HUES64 (cell line): Measurements from ENCODE around the gene MRPL53.
"Not testable (repeated sequence)": the region's sequence is repeated elsewhere in the genome, so short reads cannot be mapped to it uniquely, and the experiment has no call there.

Experiments
- H3K27ac ChIP-seq: 2 replicates; pipeline ENCODE4 v1.7.0; 2013; ENCODE audit warnings: low read depth, low read length, inconsistent platforms
- H3K27me3 ChIP-seq: 2 replicates; pipeline ENCODE4 v1.6.1; 2013; ENCODE audit warnings: mild to moderate bottlenecking, low read length; ENCODE audit not compliant: insufficient read depth
- H3K36me3 ChIP-seq: 2 replicates; pipeline ENCODE4 v1.6.1; 2013; ENCODE audit warnings: mild to moderate bottlenecking, low read length; ENCODE audit not compliant: insufficient read depth
- H3K4me1 ChIP-seq: 2 replicates; pipeline ENCODE4 v1.6.1; 2013; ENCODE audit warnings: mild to moderate bottlenecking, low read length, moderate library complexity; ENCODE audit not compliant: insufficient read depth
- H3K4me3 ChIP-seq: 2 replicates; pipeline ENCODE4 v1.5.1; 2013; ENCODE audit warnings: mild to moderate bottlenecking, low read length, moderate library complexity
- H3K9ac ChIP-seq: 2 replicates; pipeline ENCODE4 v1.6.1; 2013; ENCODE audit warnings: mild to moderate bottlenecking, low read depth, low read length
- H3K9me3 ChIP-seq: 2 replicates; pipeline ENCODE4 v1.6.1; 2013; ENCODE audit warnings: low read depth, low read length; ENCODE audit not compliant: insufficient read depth
- WGBS: fragments of 150-250, 120-280 bp; methylation state at CpG from one replicate; pipeline ENCODE4 v1.1.7; 2013; ENCODE audit warnings: missing lambda C conversion rate; 5-methylcytosine and 5-hydroxymethylcytosine counted together

The MRPL53 gene

DNA sequence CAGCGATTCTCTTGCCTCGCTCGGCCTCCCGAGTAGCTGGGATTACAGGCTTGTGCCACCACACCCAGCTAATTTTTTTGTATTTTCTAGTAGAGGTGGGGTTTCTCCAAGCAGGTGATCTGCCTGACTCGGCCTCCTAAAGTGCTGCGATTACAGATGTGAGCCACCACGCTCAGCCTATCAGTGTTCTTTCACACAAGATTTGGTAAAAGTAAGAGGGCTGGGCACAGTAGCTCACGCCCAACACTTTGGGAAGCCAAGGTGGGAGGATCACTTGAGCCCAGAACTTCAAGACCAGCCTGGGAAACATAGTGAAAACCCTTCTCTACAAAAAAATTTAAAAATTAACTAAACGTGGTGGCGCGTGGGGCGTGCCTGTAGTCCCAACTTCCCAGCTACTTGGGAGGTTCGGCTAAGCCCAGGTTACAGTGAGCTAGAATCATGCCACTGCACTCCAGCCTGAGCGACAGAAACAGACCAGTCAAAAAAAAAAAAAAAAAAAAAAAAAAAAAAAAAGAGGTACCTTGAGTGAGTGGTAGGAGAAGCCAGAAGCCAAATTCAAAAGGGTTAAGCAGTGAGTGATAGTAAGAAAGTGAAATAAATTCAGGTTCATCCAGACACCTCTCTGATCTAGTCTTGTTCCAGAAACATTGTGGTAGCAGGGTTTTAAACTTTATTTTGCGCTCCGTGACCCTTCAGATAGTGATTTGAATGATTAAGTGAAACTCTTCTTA, 981 bp downstream of the MRPL53 start:
- Histone ChIP-seq H3K9me3 (no peaks in the 10 kb centered on the region), H3K4me1 (peaks cover 5% of the 10 kb centered on the region; the same call in 1 of the 2 replicates), H3K27ac (peak overlapping the region; percentile 91), H3K4me3 (peak overlapping the region; percentile 80), H3K36me3 (peaks cover 17% of the 10 kb centered on the region), H3K27me3 (no peaks in the 10 kb centered on the region), H3K9ac (peak overlapping the region; percentile 79)
- 74% methylated on average over 15 of the region's 16 CpGs for WGBS

DNA sequence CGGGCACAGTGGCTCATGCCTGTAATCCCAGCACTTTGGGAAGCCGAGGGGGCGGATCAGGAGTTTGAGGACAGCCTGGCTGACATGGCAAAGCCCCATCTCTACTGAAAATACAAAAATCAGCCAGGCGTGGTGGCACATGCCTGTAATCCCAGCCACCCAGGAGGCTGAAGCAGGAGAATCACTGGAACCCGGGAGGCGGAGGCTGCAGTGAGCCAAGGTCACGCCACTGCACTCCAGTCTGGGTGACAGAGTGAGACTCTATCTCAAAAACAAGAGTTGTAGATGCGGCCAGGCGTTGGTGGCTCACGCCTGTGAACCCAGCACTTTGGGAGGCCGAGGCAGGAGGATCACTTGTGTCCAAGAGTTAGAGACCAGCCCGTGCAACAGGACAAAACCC, 1.7 kb downstream of the MRPL53 start:
- H3K36me3 ChIP-seq = peaks cover 15% of the 10 kb centered on the region

GRCh38 chr2:74464406-74464805, 8.1 kb downstream of the MRPL53 start:
- no peaks in the 10 kb centered on the region; the same call in 1 of the 2 replicates for H3K4me1 ChIP-seq
- no peaks in the 10 kb centered on the region for H3K27me3 ChIP-seq
- WGBS = 11% methylated on average over 13 of the region's 13 CpGs
- H3K9ac ChIP-seq = peak overlapping the region; percentile 83
- peaks cover 24% of the 10 kb centered on the region for H3K36me3 ChIP-seq
- no peak overlapping the region for H3K27ac ChIP-seq
- H3K9me3 ChIP-seq = no peaks in the 10 kb centered on the region
- peak overlapping the region; percentile 98 for H3K4me3 ChIP-seq

More for the DNA sequence above, 1.7 kb downstream of the MRPL53 start:
- not testable (repeated sequence) for H3K9me3 ChIP-seq, H3K27ac ChIP-seq, H3K27me3 ChIP-seq, H3K4me1 ChIP-seq, H3K9ac ChIP-seq, H3K4me3 ChIP-seq
- 94% methylated on average over 11 of the region's 12 CpGs for WGBS

DNA sequence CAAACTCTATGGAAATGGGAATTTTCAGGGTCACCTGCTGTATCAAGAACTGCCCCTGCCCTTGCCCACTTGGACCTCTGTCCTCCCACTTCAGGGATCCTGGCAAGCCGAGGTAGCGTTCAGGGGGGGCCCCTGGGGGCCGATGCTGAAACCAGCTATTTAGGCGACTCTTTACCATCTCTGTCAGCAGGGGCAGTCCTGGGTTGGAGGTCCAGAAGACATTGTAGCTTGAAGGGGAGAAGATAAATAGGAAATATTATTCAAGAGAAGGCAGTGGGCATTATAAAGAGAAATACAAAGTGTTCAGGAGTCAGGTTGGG, 9.7 kb downstream of the MRPL53 start:
- H3K9me3 ChIP-seq = no peaks in the 10 kb centered on the region
- H3K27ac ChIP-seq = no peak overlapping the region
- H3K9ac ChIP-seq = no peak overlapping the region
- H3K4me3 ChIP-seq = no peak overlapping the region
- WGBS = 97% methylated on average over 4 of the region's 4 CpGs
- no peaks in the 10 kb centered on the region; the same call in 1 of the 2 replicates for H3K4me1 ChIP-seq
- peaks cover 24% of the 10 kb centered on the region for H3K36me3 ChIP-seq
- H3K27me3 ChIP-seq = no peaks in the 10 kb centered on the region

GRCh38 chr2:74462054-74462785, 10.3 kb downstream of the MRPL53 start:
- Histone ChIP-seq H3K9ac (no peak overlapping the region), H3K36me3 (peaks cover 24% of the 10 kb centered on the region), H3K4me1 (no peaks in the 10 kb centered on the region; the same call in 1 of the 2 replicates), H3K27ac (peak overlapping the region; percentile 41; the same call in 1 of the 2 replicates), H3K4me3 (no peak overlapping the region), H3K27me3 (no peaks in the 10 kb centered on the region), H3K9me3 (no peaks in the 10 kb centered on the region)
- 95% methylated on average over 20 of the region's 20 CpGs for WGBS

GRCh38 chr2:74461187-74462053, 11.1 kb downstream of the MRPL53 start:
- Histone ChIP-seq H3K4me1 (peaks cover 6% of the 10 kb centered on the region), H3K27me3 (no peaks in the 10 kb centered on the region), H3K27ac (peak overlapping the region; percentile 41; the same call in 1 of the 2 replicates), H3K36me3 (peaks cover 24% of the 10 kb centered on the region), H3K9me3 (no peaks in the 10 kb centered on the region), H3K4me3 (no peak overlapping the region), H3K9ac (no peak overlapping the region)
- 93% methylated on average over 27 of the region's 27 CpGs for WGBS

GRCh38 chr2:74460187-74460586, 12.3 kb downstream of the MRPL53 start:
- not testable (repeated sequence) for H3K27me3 ChIP-seq, H3K4me3 ChIP-seq, H3K4me1 ChIP-seq, H3K9me3 ChIP-seq, H3K27ac ChIP-seq, H3K9ac ChIP-seq
- 95% methylated on average over 10 of the region's 10 CpGs for whole genome bisulfite sequencing
- H3K36me3 ChIP-seq = peaks cover 24% of the 10 kb centered on the region

DNA sequence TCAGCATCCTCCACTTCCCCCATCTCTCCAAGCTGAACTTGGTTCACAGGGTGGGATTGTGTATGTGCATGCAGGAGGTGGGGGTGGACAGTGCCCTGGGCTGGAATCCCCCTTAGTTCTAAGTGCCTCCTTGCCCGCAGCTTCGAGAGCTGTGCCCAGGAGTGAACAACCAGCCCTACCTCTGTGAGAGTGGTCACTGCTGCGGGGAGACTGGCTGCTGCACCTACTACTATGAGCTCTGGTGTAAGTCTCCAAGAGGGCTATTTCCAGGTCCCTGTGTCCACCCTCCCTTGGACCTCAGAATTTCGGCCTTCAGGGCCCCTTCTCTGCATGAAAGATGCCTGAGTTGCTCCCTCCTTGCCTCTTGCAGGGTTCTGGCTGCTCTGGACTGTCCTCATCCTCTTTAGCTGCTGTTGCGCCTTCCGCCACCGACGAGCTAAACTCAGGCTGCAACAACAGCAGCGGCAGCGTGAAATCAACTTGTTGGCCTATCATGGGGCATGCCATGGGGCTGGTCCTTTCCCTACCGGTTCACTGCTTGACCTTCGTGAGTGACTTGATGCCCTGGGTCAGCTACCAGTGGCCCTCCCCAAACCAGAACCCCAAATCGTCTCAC, 12.9 kb downstream of the MRPL53 start:
- H3K9me3 ChIP-seq, H3K27me3 ChIP-seq, H3K9ac ChIP-seq, H3K4me1 ChIP-seq, H3K27ac ChIP-seq: not testable (repeated sequence)
- WGBS = 87% methylated on average over 13 of the region's 13 CpGs
- Histone ChIP-seq H3K36me3 (peaks cover 24% of the 10 kb centered on the region), H3K4me3 (peak overlapping the region; percentile 95)

DNA sequence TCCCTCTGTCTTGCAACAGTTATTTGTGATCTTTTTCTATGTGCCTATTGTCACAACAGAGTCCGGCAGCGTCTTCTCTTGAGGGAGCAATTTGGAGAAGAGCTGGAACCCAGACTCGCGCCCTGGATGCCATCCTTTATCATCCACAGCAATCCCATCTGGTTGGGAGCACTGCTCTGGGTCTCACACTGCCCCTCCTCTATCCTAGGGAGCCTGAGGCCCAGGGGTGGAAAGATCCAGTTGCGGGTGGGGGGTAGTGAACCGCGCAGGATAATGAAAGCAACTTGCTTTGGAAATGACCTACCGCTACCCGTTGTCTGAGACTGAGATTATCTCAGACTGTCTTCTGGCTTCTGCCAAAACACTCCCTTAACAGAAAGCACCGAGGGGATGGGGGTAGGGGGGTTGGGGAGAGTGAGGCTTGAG, 13.5 kb downstream of the MRPL53 start:
- Histone ChIP-seq H3K9ac (peak overlapping the region; percentile 89), H3K4me3 (peak overlapping the region; percentile 95), H3K27ac (peak overlapping the region; percentile 60; the same call in 1 of the 2 replicates), H3K36me3 (peaks cover 24% of the 10 kb centered on the region), H3K27me3 (no peaks in the 10 kb centered on the region), H3K4me1 (peaks cover 8% of the 10 kb centered on the region), H3K9me3 (no peaks in the 10 kb centered on the region)
- WGBS = 12% methylated on average over 9 of the region's 10 CpGs

- Histone ChIP-seq H3K36me3 (peaks cover 23% of the 10 kb centered on the region), H3K4me1 (peaks cover 8% of the 10 kb centered on the region), H3K9ac (peak within 1 kb of the TSS; percentile 89), H3K27me3 (no peaks in the 10 kb centered on the region), H3K27ac (peak within 1 kb of the TSS; percentile 93), H3K4me3 (peak within 1 kb of the TSS; percentile 95), H3K9me3 (no peaks in the 10 kb centered on the region)
- WGBS = under 1% methylated on average over 32 of the region's 38 CpGs
Observed at GRCh38 chr2:74458132-74458937, 14.1 kb downstream of the MRPL53 start, which contains the start of gene WBP1. TSS of gene WBP1 (plus strand) at chr2:74458438. CDS start at chr2:74458603, 165 bp downstream.
